Psoas muscle (tissue), 8 donors: ENCODE measurements around the gene SNAP25. TPM values are rescaled to one million over a fixed set of nuclear protein-coding genes. Genes with fewer than 3 reads are reported as not detected.

Experiments
- ATAC-seq, 4 donors: fragments of 200-7000 bp; cut with Tn5 transposase; one replicate each; pipeline ENCODE4 v1.9.1; 2020; ENCODE audit warnings: moderate library complexity in 3 of 4, mild to moderate bottlenecking in 2 of 4
- DNase-seq, 2 donors: peaks; one replicate each; pipeline ENCODE4 v3.0.0-alpha.2; 2020
- H3K27ac ChIP-seq: fragments of 200-600 bp; one replicate; pipeline ENCODE4 v1.8.0; 2022
- H3K27me3 ChIP-seq, 3 donors: fragments of 200-600 bp in 1 of 3; one replicate each; pipeline versions ENCODE4 v1.6.1 to v1.8.0; 2013 to 2022; ENCODE audit warnings: low read length in 2 of 3, mild to moderate bottlenecking in 2 of 3, moderate library complexity in 1 of 3; ENCODE audit not compliant: insufficient read depth in 3 of 3
- H3K36me3 ChIP-seq, 2 donors: fragments of 200-600 bp in 1 of 2; one replicate each; pipeline versions ENCODE4 v1.6.1 to v1.8.0; 2013 to 2022; ENCODE audit warnings: low read depth in 1 of 2, mild to moderate bottlenecking in 1 of 2, moderate library complexity in 1 of 2; ENCODE audit not compliant: insufficient read depth in 1 of 2
- H3K4me1 ChIP-seq: fragments of 200-600 bp; one replicate; pipeline ENCODE4 v1.8.0; 2022
- H3K4me3 ChIP-seq: fragments of 200-600 bp; one replicate; pipeline ENCODE4 v1.8.0; 2022; ENCODE audit warnings: mild to moderate bottlenecking
- H3K9me3 ChIP-seq: fragments of 200-600 bp; one replicate; pipeline ENCODE4 v1.8.0; 2022
- WGBS, 3 donors: extraction: QIAGEN DNeasy Blood & Tissue Kit; methylation state at CpG; one replicate each; pipeline versions ENCODE4 v1.1.6 to v1.1.7; 2013; 5-methylcytosine and 5-hydroxymethylcytosine counted together
- intact Hi-C, 2 donors: fragments of 100-400 bp; cut with DNase I; formaldehyde crosslinking; loops; one replicate each; pipeline versions ENCODE4 v1.11.0 to v1.14.2; 2022
- polyA plus RNA-seq, 3 donors: library from polyadenylated mRNA; stranded (reverse); fragments of 200-250 nt; gene quantifications; one replicate each; pipeline ENCODE4 v1.2.3, GENCODE V29; 2013
- total RNA-seq, 4 donors: library from RNA; stranded (reverse); fragmentation: NEBNext Ultra II Directional in 2 of 4; extraction: Animal tissue kit (Norgen Biotek cat#: 25700) in 2 of 4; gene quantifications; one replicate each; pipeline versions ENCODE4 v1.2.1 to v1.2.4, GENCODE V29; 2021 to 2023
- TF ChIP-seq, protein P1 (sequence below): fragments of 200-600 bp; IDR thresholded peaks from one replicate; pipeline ENCODE4 v1.8.0; 2022; ENCODE audit warnings: antibody characterized with exemption
- donor health status: healthy with polysubstance abuse.
- donor health status: DM: no; HTN: no; CAD: no; lungs with moderate emphysema.
- donor health status: Bipolar disorder and iron deficiency.
- donor health status: healthy.
- donor health status: DM: yes; HTN: yes; CAD: no.
- donor health status: DM: no; HTN: no; CAD: no.
- donor health status: DM: no; HTN: no; CAD: no.
- donor health status: DM: yes; HTN: yes; CAD: no.

Gene SNAP25
- total and polyA plus RNA-seq, 7 donors = 0.07 to 0.75 TPM; not detected in 5

DNA sequence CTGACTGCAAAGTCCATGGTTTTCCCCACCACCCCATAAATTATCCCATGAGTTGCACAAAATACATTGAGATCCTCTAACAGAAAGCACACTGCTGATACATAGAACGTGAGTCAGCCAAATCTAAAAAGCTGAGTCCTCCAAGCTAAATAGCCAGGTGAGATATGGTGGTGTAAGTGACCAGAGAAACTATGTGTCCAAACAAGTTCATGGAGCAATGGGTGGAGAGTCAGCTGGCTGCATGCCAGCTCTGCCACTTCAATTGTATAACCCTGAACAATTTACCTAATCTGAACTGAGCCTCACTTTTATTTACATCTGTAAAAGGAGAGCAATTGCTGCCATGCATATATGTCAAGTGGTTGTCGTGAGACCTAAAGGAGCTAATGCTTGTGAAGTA, 9.7 kb downstream of the SNAP25 start:
- ATAC-seq (no peak), DNase-seq (no peak)
- Histone ChIP-seq H3K4me3 (no peak overlapping the region), H3K4me1 (no peaks in the 10 kb centered on the region), H3K27ac (no peak overlapping the region), H3K9me3 (no peaks in the 10 kb centered on the region), H3K36me3 (no peaks in the 10 kb centered on the region), H3K27me3 (peaks cover 0 to 5% (median 0%) of the 10 kb centered on the region in 3 donors)
- intact Hi-C loops = no loop called here
- 75 to 78% (median 78%) methylated on average over 2 of the region's 2 CpGs for WGBS, 3 donors
- TF ChIP-seq, protein P1, sequence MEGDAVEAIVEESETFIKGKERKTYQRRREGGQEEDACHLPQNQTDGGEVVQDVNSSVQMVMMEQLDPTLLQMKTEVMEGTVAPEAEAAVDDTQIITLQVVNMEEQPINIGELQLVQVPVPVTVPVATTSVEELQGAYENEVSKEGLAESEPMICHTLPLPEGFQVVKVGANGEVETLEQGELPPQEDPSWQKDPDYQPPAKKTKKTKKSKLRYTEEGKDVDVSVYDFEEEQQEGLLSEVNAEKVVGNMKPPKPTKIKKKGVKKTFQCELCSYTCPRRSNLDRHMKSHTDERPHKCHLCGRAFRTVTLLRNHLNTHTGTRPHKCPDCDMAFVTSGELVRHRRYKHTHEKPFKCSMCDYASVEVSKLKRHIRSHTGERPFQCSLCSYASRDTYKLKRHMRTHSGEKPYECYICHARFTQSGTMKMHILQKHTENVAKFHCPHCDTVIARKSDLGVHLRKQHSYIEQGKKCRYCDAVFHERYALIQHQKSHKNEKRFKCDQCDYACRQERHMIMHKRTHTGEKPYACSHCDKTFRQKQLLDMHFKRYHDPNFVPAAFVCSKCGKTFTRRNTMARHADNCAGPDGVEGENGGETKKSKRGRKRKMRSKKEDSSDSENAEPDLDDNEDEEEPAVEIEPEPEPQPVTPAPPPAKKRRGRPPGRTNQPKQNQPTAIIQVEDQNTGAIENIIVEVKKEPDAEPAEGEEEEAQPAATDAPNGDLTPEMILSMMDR = no peak

DNA sequence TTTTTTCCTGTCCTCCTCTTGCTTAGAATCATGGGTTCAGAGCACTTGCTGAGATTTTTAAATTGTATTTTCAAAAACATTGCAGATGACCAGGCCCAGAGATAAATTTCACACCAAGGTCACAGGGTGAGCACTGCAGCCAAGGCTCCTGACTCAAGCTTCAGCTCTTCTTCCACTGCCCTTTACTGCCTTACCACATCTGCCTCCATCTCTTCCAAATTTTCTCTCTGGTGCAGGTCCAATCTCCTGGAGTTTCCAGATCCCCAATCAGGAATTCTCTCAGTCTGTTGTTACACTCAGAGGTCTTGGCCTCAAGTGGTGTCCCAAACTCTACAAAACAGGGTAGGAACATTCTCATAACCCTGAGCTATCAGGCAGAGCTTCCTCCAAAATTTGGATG, 12.7 kb downstream of the SNAP25 start:
- TF ChIP-seq, protein P1 = no peak
- H3K27ac ChIP-seq = no peak overlapping the region
- intact Hi-C loops = no loop called here
- H3K4me3 ChIP-seq = no peak overlapping the region
- ATAC-seq (no peak), DNase-seq (no peak)
- no peaks in the 10 kb centered on the region for H3K9me3 ChIP-seq
- no peaks in the 10 kb centered on the region for H3K36me3 ChIP-seq
- H3K27me3 ChIP-seq = no peaks in the 10 kb centered on the region
- no peaks in the 10 kb centered on the region for H3K4me1 ChIP-seq

DNA sequence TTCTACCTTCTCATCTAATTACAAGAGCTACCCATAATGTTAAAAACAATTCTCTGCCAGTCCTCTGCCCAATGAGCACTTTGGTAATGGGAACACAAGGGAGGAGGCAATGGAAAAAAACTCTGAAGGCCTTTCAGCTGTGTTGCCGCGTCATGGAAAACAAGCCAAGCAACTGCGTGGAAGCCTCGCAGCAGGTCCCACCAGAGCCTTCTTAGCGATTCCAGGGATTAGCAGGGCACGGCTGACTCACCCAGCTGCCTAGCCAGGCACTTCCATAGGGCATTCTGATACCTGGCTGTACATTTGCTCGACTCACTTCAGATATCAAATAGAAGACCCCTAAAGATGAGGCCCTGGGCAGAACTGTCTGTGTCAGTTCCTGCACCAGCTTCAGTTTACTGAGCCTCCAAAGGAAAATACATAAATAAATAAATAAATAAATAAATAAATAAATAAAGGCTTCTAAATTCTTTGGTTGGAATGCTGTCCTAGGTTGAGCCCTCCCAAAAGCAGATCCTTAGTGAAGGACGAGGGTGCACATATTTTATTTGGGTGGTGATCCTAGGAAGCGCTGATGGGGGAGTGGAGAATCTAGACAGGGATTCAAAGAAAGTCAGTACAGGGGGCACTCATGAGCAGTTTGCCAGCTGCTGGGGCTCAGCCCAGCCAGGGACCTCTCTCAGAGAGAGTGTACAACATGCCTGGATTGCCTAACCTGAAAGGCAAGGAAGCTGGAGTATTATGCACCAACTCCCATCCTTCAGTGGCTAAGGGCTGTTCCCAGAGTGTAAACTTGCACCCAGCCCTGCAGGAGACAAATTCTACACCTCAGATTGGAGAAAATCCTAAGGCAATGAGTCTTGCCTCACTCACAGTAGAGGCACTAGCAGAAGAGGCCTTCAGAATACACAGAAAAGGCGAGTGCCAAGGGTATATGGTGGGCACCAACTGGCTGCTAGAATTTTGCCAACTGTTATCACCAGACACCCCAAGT, 18.2 kb downstream of the SNAP25 start:
- no peak for DNase-seq
- WGBS, 3 donors = 56 to 59% (median 59%) methylated on average over 10 of the region's 10 CpGs
- H3K9me3 ChIP-seq = no peaks in the 10 kb centered on the region
- no peak for ATAC-seq
- H3K27ac ChIP-seq = no peak overlapping the region
- no peak overlapping the region for H3K4me3 ChIP-seq
- intact Hi-C loops = no loop called here
- H3K36me3 ChIP-seq = no peaks in the 10 kb centered on the region
- H3K27me3 ChIP-seq = no peaks in the 10 kb centered on the region
- TF ChIP-seq, protein P1 = no peak
- no peaks in the 10 kb centered on the region for H3K4me1 ChIP-seq

DNA sequence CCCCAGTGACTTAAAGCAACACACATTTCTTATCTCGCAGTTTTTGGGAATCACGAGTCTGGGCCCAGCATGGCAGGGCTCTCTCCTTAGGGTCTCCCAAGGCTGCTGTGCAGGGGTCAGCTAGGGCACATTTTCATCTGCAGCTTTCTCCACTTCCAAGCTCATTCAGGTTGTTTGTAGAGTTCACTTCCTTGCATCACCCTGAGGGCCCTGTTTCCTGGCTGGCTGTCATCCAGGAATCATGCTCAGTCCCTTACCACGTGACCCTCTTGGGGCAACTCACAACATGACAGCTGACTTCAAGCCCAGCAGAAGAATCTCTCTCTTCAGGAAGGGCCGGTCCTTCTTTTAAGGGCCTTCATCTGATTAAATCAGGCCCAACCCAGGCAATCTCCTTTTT, 21.3 kb downstream of the SNAP25 start:
- TF ChIP-seq, protein P1 = no peak
- ATAC-seq = no peak
- H3K36me3 ChIP-seq = no peaks in the 10 kb centered on the region
- no peak overlapping the region for H3K27ac ChIP-seq
- no peak for DNase-seq
- no peaks in the 10 kb centered on the region for H3K4me1 ChIP-seq
- WGBS, 3 donors = 35 to 47% (median 42%) methylated on average over 4 of the region's 4 CpGs
- no peaks in the 10 kb centered on the region for H3K27me3 ChIP-seq
- H3K4me3 ChIP-seq = no peak overlapping the region
- no peaks in the 10 kb centered on the region for H3K9me3 ChIP-seq
- intact Hi-C loops = no loop called here
